Measurements from ENCODE around the gene CCR1. TPM values are rescaled to one million over a fixed set of nuclear protein-coding genes. Genes with fewer than 3 reads are reported as not detected.

The CCR1 gene
- total RNA-seq, 1 experiment from 2014 or later, result 0.28 TPM

- Histone ChIP-seq H3K4me3 (no peak overlapping the region), H3F3A (ENCODE audit: insufficient read depth, low read depth) (0 out of 2 replicates have a peak, but pooled peaks cover 5% of the 10 kb centered on the region), H3K27ac (no peak overlapping the region), H4K20me1 (ENCODE audit: insufficient read depth) (no peaks in the 10 kb centered on the region), H3K79me2 (ENCODE audit: low read depth) (no peaks in the 10 kb centered on the region), H3K36me3 (ENCODE audit: low read depth) (no peaks in the 10 kb centered on the region; the same call in 1 of the 2 replicates), H3K27me3 (ENCODE audit: insufficient read depth, low read depth) (no peaks in the 10 kb centered on the region), H3K9me3 (ENCODE audit: insufficient read depth, low read depth) (peaks cover 10% of the 10 kb centered on the region), H3K9me2 (ENCODE audit: insufficient read depth) (no peaks in the 10 kb centered on the region), H3K4me1 (replicated peaks; ENCODE audit: insufficient read depth) (no peaks in the 10 kb centered on the region), H3K4me2 (no peak overlapping the region), H2AFZ (no peak overlapping the region)
- ChIA-PET POLR2A (ENCODE audit: unreplicated experiment) (no interaction called here), CTCF (interaction anchor here (1.7 kb wide), 1 partner anchor 15 kb away, joined by 4 read pairs; the partner anchor contains the start of gene CCR1)
- TF ChIP-seq EZH2 (IDR thresholded peaks at IDR 0.05; ENCODE audit: low read depth) (no peak), CTCF (conservative IDR thresholded peaks at IDR 0.05) (no peak)
- no TSS peak for BruUV-seq (replicated peaks)
- no peak for DNase-seq
- intact Hi-C loops (cut with micrococcal nuclease; ENCODE audit: unreplicated experiment), result no loop called here
Observed at GRCh38 chr3:46192939-46193338, 15.2 kb downstream of the CCR1 start.

DNA sequence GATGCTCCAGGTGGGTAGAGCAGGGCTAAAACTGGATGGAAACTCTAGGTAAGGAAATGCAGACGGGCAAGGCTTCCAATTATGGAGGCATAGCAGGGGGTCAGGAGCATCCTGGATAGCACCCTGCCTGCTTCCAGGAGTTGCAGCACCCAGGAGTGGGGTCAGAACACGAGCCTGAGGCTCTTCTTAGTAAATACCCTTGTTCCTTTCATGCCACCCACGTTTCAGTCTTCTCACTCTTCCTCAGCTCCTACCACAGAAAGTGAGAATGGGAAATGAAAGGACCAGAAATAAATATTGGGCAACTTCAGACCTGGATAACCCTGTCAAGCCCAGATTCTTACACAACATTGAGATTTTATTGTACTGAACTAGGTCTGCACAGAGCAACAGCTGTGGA lies 16.4 kb downstream of the CCR1 start:
- intact Hi-C loops (cut with micrococcal nuclease; ENCODE audit: unreplicated experiment), result no loop called here
- no peak for TF ChIP-seq CTCF (conservative IDR thresholded peaks at IDR 0.05)
- TF ChIP-seq EZH2 (IDR thresholded peaks at IDR 0.05; ENCODE audit: low read depth), result no peak
- Histone ChIP-seq H3K4me3 (no peak overlapping the region), H3K4me1 (replicated peaks; ENCODE audit: insufficient read depth) (no peaks in the 10 kb centered on the region), H3K79me2 (ENCODE audit: low read depth) (no peaks in the 10 kb centered on the region), H3K9me3 (ENCODE audit: insufficient read depth, low read depth) (peaks cover 10% of the 10 kb centered on the region), H3K4me2 (no peak overlapping the region), H3K27me3 (ENCODE audit: insufficient read depth, low read depth) (no peaks in the 10 kb centered on the region), H3K36me3 (ENCODE audit: low read depth) (no peaks in the 10 kb centered on the region; the same call in 1 of the 2 replicates), H2AFZ (no peak overlapping the region), H3K9me2 (ENCODE audit: insufficient read depth) (no peaks in the 10 kb centered on the region), H3K27ac (no peak overlapping the region), H3F3A (ENCODE audit: insufficient read depth, low read depth) (no peaks in the 10 kb centered on the region), H4K20me1 (ENCODE audit: insufficient read depth) (no peaks in the 10 kb centered on the region)
- ChIA-PET POLR2A (ENCODE audit: unreplicated experiment) (no interaction called here), CTCF (no interaction called here)
- DNase-seq, result no peak
- no TSS peak for BruUV-seq (replicated peaks)

DNA sequence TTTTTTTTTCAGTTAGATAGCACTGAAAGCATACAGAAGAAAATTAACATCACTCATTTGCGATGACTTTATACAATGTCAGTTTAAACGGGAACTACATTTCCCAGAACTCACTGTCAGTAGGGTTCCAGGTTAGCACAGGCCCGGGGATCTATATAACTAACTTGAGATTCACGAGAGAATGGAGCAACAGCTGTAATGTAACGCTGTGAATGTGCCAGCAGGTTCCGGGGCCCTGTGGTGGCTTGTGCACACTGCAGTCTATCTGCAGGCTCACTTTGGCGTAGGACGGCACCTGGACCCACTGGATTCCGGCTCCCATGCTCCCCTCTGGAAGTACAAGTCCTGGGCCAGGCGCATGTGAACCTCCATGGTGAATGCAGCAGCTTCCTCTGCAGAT lies 19.4 kb downstream of the CCR1 start:
- H3K79me2 ChIP-seq (ENCODE audit: low read depth), result 0 out of 2 replicates have a peak, but pooled peaks cover 4% of the 10 kb centered on the region
- POLR2A ChIA-PET (ENCODE audit: unreplicated experiment), result no interaction called here
- no TSS peak for BruUV-seq (replicated peaks)
- H4K20me1 ChIP-seq (ENCODE audit: insufficient read depth), result no peaks in the 10 kb centered on the region
- TF ChIP-seq EZH2 (IDR thresholded peaks at IDR 0.05; ENCODE audit: low read depth), result no peak
- no peak for TF ChIP-seq CTCF (conservative IDR thresholded peaks at IDR 0.05)
- no peaks in the 10 kb centered on the region for H3K4me1 ChIP-seq (replicated peaks; ENCODE audit: insufficient read depth)
- no peaks in the 10 kb centered on the region for H3K27me3 ChIP-seq (ENCODE audit: insufficient read depth, low read depth)
- no peak overlapping the region for H3K4me3 ChIP-seq
- no peak overlapping the region for H3K27ac ChIP-seq
- intact Hi-C loops (cut with micrococcal nuclease; ENCODE audit: unreplicated experiment), result no loop called here
- CTCF ChIA-PET, result no interaction called here
- DNase-seq, result no peak
- no peak overlapping the region for H3K4me2 ChIP-seq
- H3K36me3 ChIP-seq (ENCODE audit: low read depth), result peaks cover 12% of the 10 kb centered on the region
- H3K9me3 ChIP-seq (ENCODE audit: insufficient read depth, low read depth), result peaks cover 5% of the 10 kb centered on the region
- H2AFZ ChIP-seq, result no peak overlapping the region
- H3K9me2 ChIP-seq (ENCODE audit: insufficient read depth), result no peaks in the 10 kb centered on the region
- no peaks in the 10 kb centered on the region for H3F3A ChIP-seq (ENCODE audit: insufficient read depth, low read depth)
